22Rv1 (cell line): Measurements from ENCODE around the gene FAF1.

Experiments used
- CTCF ChIP-seq: fragments of 450-650 bp; IDR thresholded peaks from 2 replicates; pipeline ENCODE4 v1.5.1; 2017; ENCODE audit warnings: mild to moderate bottlenecking
- ZFX ChIP-seq: fragments of 450-650 bp; IDR thresholded peaks from 2 replicates; pipeline ENCODE4 v1.6.1; 2017; ENCODE audit warnings: antibody characterized with exemption, borderline replicate concordance

- TF ChIP-seq CTCF (no peak), ZFX (no peak)
Observed at GRCh38 chr1:50422675-50422945, 537.5 kb downstream of the FAF1 start.
